Measurements from ENCODE around the gene SSX3. TPM values are rescaled to one million over a fixed set of nuclear protein-coding genes. Genes with fewer than 3 reads are reported as not detected.
"Not testable (repeated sequence)": the region's sequence is repeated elsewhere in the genome, so short reads cannot be mapped to it uniquely, and the experiment has no call there.

Gene SSX3

GRCh38 chrX:48346059-48346458 is 10.4 kb downstream of the SSX3 start:
- 60% methylated on average over 8 of the region's 8 CpGs for WGBS
- H3K36me3 ChIP-seq (ENCODE audit: control insufficient read depth in 1 of 2, insufficient read depth in 2 of 2, low read depth in 1 of 2, low read length in 2 of 2); H4K91ac ChIP-seq (ENCODE audit: low read length); H3K4me3 ChIP-seq (ENCODE audit: insufficient read depth in 1 of 2, low read depth in 1 of 2, low read length in 2 of 2); H2BK5ac ChIP-seq (ENCODE audit: low read depth, low read length, poor library complexity, severe bottlenecking); H3K9me3 ChIP-seq (ENCODE audit: control insufficient read depth, low read length); H2BK15ac ChIP-seq (ENCODE audit: low read depth, poor library complexity, severe bottlenecking); H2AFZ ChIP-seq (ENCODE audit: low read depth, low read length); H3K23ac ChIP-seq (ENCODE audit: low read length in 2 of 2); H3K18ac ChIP-seq (ENCODE audit: low read depth in 1 of 2, low read length in 2 of 2); H4K8ac ChIP-seq (ENCODE audit: low read length); H3K27ac ChIP-seq (ENCODE audit: low read length, poor library complexity, severe bottlenecking); H3K79me1 ChIP-seq (replicated peaks; ENCODE audit: low read length, poor library complexity, severe bottlenecking); DNase-seq; H3K9ac ChIP-seq (ENCODE audit: low read length); H3K4me1 ChIP-seq (ENCODE audit: control insufficient read depth, insufficient read depth, low read depth, low read length); H2BK12ac ChIP-seq (ENCODE audit: low read length in 2 of 2); H3K4ac ChIP-seq (ENCODE audit: low read depth in 1 of 2, low read length in 2 of 2); H3K4me2 ChIP-seq (ENCODE audit: low read length, poor library complexity, severe bottlenecking); H2AK5ac ChIP-seq (ENCODE audit: low read length, severe bottlenecking); H2BK120ac ChIP-seq (ENCODE audit: low read depth, low read length); H3K14ac ChIP-seq (ENCODE audit: low read length in 2 of 2): not testable (repeated sequence)
- peaks cover 0 to 11% of the 10 kb centered on the region in 2 experiments for H3K27me3 ChIP-seq (ENCODE audit: control insufficient read depth in 1 of 2, insufficient read depth in 1 of 2, low read length in 2 of 2)

GRCh38 chrX:48313996-48314395 is 42.5 kb downstream of the SSX3 start:
- H3K4me2 ChIP-seq (ENCODE audit: low read length, poor library complexity, severe bottlenecking); H3K23ac ChIP-seq (ENCODE audit: low read length in 2 of 2); H2BK5ac ChIP-seq (ENCODE audit: low read depth, low read length, poor library complexity, severe bottlenecking); DNase-seq; H2AFZ ChIP-seq (ENCODE audit: low read depth, low read length); H4K91ac ChIP-seq (ENCODE audit: low read length); H3K9me3 ChIP-seq (ENCODE audit: control insufficient read depth, low read length); H3K36me3 ChIP-seq (ENCODE audit: control insufficient read depth in 1 of 2, insufficient read depth in 2 of 2, low read depth in 1 of 2, low read length in 2 of 2); H2BK15ac ChIP-seq (ENCODE audit: low read depth, poor library complexity, severe bottlenecking); H3K4me3 ChIP-seq (ENCODE audit: insufficient read depth in 1 of 2, low read depth in 1 of 2, low read length in 2 of 2); H3K4me1 ChIP-seq (ENCODE audit: control insufficient read depth, insufficient read depth, low read depth, low read length); H3K79me1 ChIP-seq (replicated peaks; ENCODE audit: low read length, poor library complexity, severe bottlenecking); H3K27ac ChIP-seq (ENCODE audit: low read length, poor library complexity, severe bottlenecking); H2AK5ac ChIP-seq (ENCODE audit: low read length, severe bottlenecking); H2BK12ac ChIP-seq (ENCODE audit: low read length in 2 of 2); H3K4ac ChIP-seq (ENCODE audit: low read depth in 1 of 2, low read length in 2 of 2); H3K9ac ChIP-seq (ENCODE audit: low read length); H3K14ac ChIP-seq (ENCODE audit: low read length in 2 of 2); H3K27me3 ChIP-seq (ENCODE audit: control insufficient read depth in 1 of 2, insufficient read depth in 1 of 2, low read length in 2 of 2); H4K8ac ChIP-seq (ENCODE audit: low read length); H2BK120ac ChIP-seq (ENCODE audit: low read depth, low read length); H3K18ac ChIP-seq (ENCODE audit: low read depth in 1 of 2, low read length in 2 of 2): not testable (repeated sequence)
- WGBS: no CpG with 5 or more reads among the region's 2 CpGs

GRCh38 chrX:48306175-48306574 is 50.3 kb downstream of the SSX3 start:
- Histone ChIP-seq H3K4me2 (ENCODE audit: low read length, poor library complexity, severe bottlenecking) (no peak overlapping the region), H3K9me3 (ENCODE audit: control insufficient read depth, low read length) (no peaks in the 10 kb centered on the region), H3K27ac (ENCODE audit: low read length, poor library complexity, severe bottlenecking) (no peak overlapping the region), H3K23ac (ENCODE audit: low read length in 2 of 2) (no peak overlapping the region), H2AFZ (ENCODE audit: low read depth, low read length) (no peak overlapping the region), H2BK12ac (ENCODE audit: low read length in 2 of 2) (no peak overlapping the region), H2AK5ac (ENCODE audit: low read length, severe bottlenecking) (no peak overlapping the region), H2BK120ac (ENCODE audit: low read depth, low read length) (no peak overlapping the region), H3K36me3 (ENCODE audit: control insufficient read depth in 1 of 2, insufficient read depth in 2 of 2, low read depth in 1 of 2, low read length in 2 of 2) (no peaks in the 10 kb centered on the region), H3K4me1 (ENCODE audit: control insufficient read depth, insufficient read depth, low read depth, low read length) (no peaks in the 10 kb centered on the region), H3K79me1 (replicated peaks; ENCODE audit: low read length, poor library complexity, severe bottlenecking) (no peaks in the 10 kb centered on the region), H3K4ac (ENCODE audit: low read depth in 1 of 2, low read length in 2 of 2) (no peak overlapping the region), H3K14ac (ENCODE audit: low read length in 2 of 2) (no peak overlapping the region), H3K27me3 (ENCODE audit: control insufficient read depth in 1 of 2, insufficient read depth in 1 of 2, low read length in 2 of 2) (peaks cover 0 to 3% of the 10 kb centered on the region in 2 experiments), H2BK5ac (ENCODE audit: low read depth, low read length, poor library complexity, severe bottlenecking) (no peak overlapping the region), H4K8ac (ENCODE audit: low read length) (no peak overlapping the region), H3K18ac (ENCODE audit: low read depth in 1 of 2, low read length in 2 of 2) (no peak overlapping the region), H3K9ac (ENCODE audit: low read length) (no peak overlapping the region), H4K91ac (ENCODE audit: low read length) (no peak overlapping the region), H2BK15ac (ENCODE audit: low read depth, poor library complexity, severe bottlenecking) (no peak overlapping the region), H3K4me3 (ENCODE audit: insufficient read depth in 1 of 2, low read depth in 1 of 2, low read length in 2 of 2) (no peak overlapping the region)
- WGBS: 96% methylated on average over 11 of the region's 11 CpGs
- DNase-seq: no peak

Small RNAs within 50 kb of the gene (small RNA-seq; reads per million reads assigned to genes)
- not detected for gene AL606490.7 (ENCODE audit: low read depth)
- gene AL606490.9 (ENCODE audit: low read depth): not detected

Data from mesenchymal stem cell (in vitro differentiated cells and primary cell).